Epithelial cell of proximal tubule (primary cell): ENCODE data around the gene SPAG16. TPM values are rescaled to one million over a fixed set of nuclear protein-coding genes. Genes with fewer than 3 reads are reported as not detected.

ENCODE experiments used
- DNase-seq: peaks from one replicate; pipeline ENCODE4 v3.0.0-alpha.2; 2011; ENCODE audit warnings: low read depth
- H3K4me3 ChIP-seq: 2 replicates; pipeline ENCODE4 v1.5.1; 2011; ENCODE audit warnings: low read depth, mild to moderate bottlenecking, low read length
- total RNA-seq: library from RNA; depleted of rRNA; stranded (reverse); fragments of >200 nt; gene quantifications from 2 replicates; pipeline ENCODE4 v1.2.3, GENCODE V29; 2015
- TF ChIP-seq, protein P1 (sequence below): conservative IDR thresholded peaks from 2 replicates; pipeline ENCODE4 v1.5.1; 2012; ENCODE audit warnings: low read depth, mild to moderate bottlenecking, low read length

The SPAG16 gene
- total RNA-seq, 1 donor from 2014 or later: 25.5 TPM

DNA sequence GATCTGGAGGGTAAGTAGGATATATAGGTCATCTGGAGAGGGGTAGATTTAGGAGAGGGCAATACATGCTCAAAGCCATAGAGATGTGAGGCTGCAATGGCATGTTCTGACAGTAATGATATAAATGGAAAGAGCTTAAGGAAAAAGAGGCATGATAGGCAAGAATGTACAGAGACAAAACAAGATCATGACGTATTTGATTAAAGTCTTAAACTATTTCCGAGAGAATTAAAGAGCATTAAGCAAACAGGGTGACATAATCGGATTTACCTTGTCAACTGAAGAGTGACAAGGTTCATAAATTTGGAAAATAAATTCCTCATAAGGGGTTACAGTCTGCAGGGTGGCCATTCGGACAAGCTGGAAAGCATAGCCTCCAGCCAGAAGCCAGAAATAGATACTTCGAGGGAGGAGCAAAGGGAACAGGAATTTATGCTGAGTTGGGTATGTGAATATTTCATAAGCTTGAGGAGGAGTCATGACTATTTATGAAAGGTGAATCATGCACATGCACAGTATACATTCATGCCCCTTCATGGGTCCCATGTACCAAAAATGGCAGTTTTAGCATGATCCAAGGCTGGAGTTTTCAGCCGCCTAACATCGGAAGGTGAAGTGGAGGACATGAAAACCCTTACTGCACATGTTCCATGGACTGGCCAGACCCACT is 730.4 kb downstream of the SPAG16 start:
- no peak for DNase-seq
- TF ChIP-seq, protein P1, sequence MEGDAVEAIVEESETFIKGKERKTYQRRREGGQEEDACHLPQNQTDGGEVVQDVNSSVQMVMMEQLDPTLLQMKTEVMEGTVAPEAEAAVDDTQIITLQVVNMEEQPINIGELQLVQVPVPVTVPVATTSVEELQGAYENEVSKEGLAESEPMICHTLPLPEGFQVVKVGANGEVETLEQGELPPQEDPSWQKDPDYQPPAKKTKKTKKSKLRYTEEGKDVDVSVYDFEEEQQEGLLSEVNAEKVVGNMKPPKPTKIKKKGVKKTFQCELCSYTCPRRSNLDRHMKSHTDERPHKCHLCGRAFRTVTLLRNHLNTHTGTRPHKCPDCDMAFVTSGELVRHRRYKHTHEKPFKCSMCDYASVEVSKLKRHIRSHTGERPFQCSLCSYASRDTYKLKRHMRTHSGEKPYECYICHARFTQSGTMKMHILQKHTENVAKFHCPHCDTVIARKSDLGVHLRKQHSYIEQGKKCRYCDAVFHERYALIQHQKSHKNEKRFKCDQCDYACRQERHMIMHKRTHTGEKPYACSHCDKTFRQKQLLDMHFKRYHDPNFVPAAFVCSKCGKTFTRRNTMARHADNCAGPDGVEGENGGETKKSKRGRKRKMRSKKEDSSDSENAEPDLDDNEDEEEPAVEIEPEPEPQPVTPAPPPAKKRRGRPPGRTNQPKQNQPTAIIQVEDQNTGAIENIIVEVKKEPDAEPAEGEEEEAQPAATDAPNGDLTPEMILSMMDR: no peak
- no peak overlapping the region for H3K4me3 ChIP-seq

DNA sequence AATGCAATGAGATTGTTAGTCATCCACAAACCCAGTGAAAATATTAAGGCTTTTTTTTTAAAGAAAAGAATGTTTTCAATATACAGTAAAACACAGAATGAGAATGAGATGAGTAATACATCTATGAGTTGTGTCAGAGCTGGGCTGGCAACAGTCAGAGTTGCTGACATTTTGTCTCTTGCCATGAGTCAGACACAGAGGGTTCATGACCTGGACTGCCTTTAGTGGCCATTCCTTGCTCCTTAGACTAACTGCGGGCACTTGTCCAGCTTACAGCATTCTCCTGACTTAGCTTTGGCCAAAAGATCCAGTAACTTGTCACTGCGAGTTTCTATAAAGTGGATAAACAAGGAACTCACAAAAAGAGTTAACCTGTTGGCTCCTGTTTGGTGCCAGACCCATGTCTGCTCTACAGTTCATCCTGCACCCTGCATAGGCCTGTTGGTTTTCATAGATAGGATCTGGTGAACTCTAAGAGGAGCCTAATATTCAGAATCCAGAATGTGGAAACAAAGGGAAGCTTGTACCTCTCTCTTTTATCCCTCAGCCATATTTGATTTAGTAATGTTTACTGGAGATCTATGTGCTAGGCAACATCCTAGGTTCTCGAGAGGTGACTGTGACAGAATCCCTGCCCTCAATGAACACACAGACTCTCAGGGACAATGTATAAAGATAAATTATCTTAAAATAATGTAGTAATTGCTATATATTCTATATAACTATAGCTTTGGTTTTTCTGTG is 735.1 kb downstream of the SPAG16 start:
- H3K4me3 ChIP-seq: no peak overlapping the region
- peak; percentile 82 for DNase-seq
- TF ChIP-seq, protein P1: no peak

DNA sequence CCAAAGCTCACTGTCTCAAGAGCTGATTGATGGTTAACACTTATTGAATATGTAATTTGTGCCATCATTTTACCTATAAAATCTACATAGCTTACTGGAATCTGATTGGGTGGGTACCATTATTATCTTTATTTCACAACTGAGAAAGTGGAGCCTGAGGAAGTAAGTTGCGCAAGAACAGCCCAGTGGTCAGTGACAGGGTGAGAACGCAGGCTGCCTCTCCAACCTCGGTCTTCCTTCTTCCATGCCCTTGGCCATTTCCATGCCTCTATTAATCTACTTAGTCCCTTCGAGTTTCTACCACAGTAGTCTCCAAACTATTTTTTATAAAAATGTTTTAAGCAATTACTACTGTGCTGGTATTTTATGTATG is 735.7 kb downstream of the SPAG16 start:
- no peak overlapping the region for H3K4me3 ChIP-seq
- TF ChIP-seq, protein P1: no peak

DNA sequence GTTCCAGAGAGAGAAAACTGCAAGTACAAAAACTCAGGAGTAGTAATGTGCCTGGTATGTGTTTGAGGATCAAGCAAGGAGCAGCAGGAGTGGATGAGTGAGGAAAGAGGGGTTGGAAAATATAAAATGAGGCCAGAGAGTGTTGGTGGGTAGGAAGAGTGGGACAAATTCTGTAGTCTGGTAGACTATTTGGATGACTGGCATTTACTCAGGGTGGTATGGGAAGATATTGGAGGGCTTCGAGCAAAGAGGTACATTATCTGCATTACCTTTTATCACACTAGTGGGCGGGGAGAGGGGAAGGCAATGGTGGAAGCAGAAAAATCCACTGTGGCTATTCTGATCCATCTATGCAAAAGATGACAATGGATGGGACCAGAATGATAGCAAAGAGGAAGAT is 744.9 kb downstream of the SPAG16 start:
- TF ChIP-seq, protein P1: no peak
- H3K4me3 ChIP-seq: no peak overlapping the region
- DNase-seq: no peak

More for the DNA sequence above, 735.7 kb downstream of the SPAG16 start:
- no peak for DNase-seq

DNA sequence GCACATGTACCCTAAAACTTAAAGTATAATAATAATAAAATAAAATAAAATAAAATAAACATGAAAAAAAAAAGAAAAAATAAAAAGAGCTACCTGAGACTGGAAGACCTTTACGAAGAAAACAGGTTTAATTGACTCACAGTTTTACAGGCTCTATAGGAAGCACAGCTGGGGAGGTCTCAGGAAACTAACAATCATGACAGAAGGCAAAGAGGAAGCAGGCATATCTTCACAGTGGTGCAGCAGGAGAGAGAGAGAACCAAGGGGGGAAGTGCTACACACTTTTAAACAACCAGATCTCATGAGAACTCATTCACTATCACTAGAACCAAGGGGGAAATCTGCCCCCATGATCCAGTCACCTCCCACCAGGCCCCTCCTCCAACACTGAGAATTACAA is 747.3 kb downstream of the SPAG16 start:
- no peak for DNase-seq

DNA sequence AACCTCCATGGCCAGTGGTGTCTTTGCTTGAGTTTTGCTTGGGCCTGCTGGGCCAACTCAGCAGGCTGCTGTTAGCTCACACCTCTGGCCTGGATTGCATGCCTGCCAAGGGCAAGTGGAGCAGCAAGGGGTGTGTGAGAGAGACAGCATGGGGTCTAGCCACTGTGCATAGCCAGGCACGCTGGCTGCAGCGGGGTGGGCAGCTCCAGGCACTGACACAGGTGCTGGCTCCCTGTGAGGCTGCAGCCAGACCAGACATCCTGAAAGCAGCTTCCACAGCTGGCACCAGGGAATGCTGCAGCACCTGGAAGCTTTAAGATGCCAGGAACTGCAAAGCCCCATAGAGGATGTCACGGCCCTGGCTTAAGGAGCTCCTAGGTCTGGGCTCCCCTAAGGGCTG is 750.2 kb downstream of the SPAG16 start:
- TF ChIP-seq, protein P1: no peak
- no peak for DNase-seq
- no peak overlapping the region for H3K4me3 ChIP-seq

More for the DNA sequence above, 747.3 kb downstream of the SPAG16 start:
- H3K4me3 ChIP-seq: no peak overlapping the region
- TF ChIP-seq, protein P1: no peak
